ENCODE results near the gene MARCHF11.

MARCHF11 gene

GRCh38 chr5:16028708-16029107 lies 150.9 kb downstream of the MARCHF11 start:
- Histone ChIP-seq H2BK5ac (ENCODE audit: low read depth, low read length, poor library complexity) (no peak overlapping the region), H3K23ac (ENCODE audit: low read length) (no peak overlapping the region), H3K27ac (ENCODE audit: low read depth, low read length) (no peak overlapping the region), H3K18ac (ENCODE audit: low read length) (no peak overlapping the region), H3K79me1 (ENCODE audit: low read length) (peaks cover 3% of the 10 kb centered on the region), H3K79me2 (ENCODE audit: control insufficient read depth, insufficient read depth, low read length, poor library complexity) (no peaks in the 10 kb centered on the region), H2AFZ (ENCODE audit: insufficient read depth, low read length, poor library complexity) (no peak overlapping the region), H3K4ac (ENCODE audit: low read depth, low read length) (no peak overlapping the region), H3K9me3 (ENCODE audit: insufficient read depth, low read depth, low read length) (no peaks in the 10 kb centered on the region), H3K4me3 (ENCODE audit: low read depth, low read length) (no peak overlapping the region), H3K4me1 (ENCODE audit: control insufficient read depth in 1 of 2, insufficient read depth in 2 of 2, low read length in 2 of 2) (peaks cover 3 to 4% of the 10 kb centered on the region in 2 experiments), H2BK120ac (ENCODE audit: insufficient read depth, low read length, poor library complexity) (no peak overlapping the region), H3K4me2 (ENCODE audit: low read length) (no peak overlapping the region), H4K91ac (ENCODE audit: low read depth, low read length) (no peak overlapping the region), H3K14ac (ENCODE audit: low read length) (no peak overlapping the region), H3K36me3 (ENCODE audit: control insufficient read depth in 1 of 2, insufficient read depth in 2 of 2, low read length in 2 of 2) (no peaks in the 10 kb centered on the region), H4K12ac (ENCODE audit: low read depth, low read length) (no peak overlapping the region), H2AK5ac (ENCODE audit: low read length) (no peak overlapping the region), H3K9ac (ENCODE audit: low read length) (no peak overlapping the region), H4K8ac (ENCODE audit: low read depth, low read length) (no peak overlapping the region), H2BK12ac (ENCODE audit: low read length) (no peak overlapping the region), H3K27me3 (ENCODE audit: insufficient read depth, low read length) (no peaks in the 10 kb centered on the region)
- WGBS (ENCODE audit: extremely low coverage, insufficient coverage, insufficient read length) = no CpG with 5 or more reads among the region's 3 CpGs
- DNase-seq = no peak

GRCh38 chr5:16025681-16026080 lies 153.9 kb downstream of the MARCHF11 start:
- H3K4me1 ChIP-seq (ENCODE audit: control insufficient read depth in 1 of 2, insufficient read depth in 2 of 2, low read length in 2 of 2) = peaks cover 3 to 4% of the 10 kb centered on the region in 2 experiments
- no peaks in the 10 kb centered on the region for H3K79me2 ChIP-seq (ENCODE audit: control insufficient read depth, insufficient read depth, low read length, poor library complexity)
- peaks cover 3% of the 10 kb centered on the region for H3K79me1 ChIP-seq (ENCODE audit: low read length)
- no peak for DNase-seq
- no peak overlapping the region for H3K27ac ChIP-seq (ENCODE audit: low read depth, low read length)
- H4K91ac ChIP-seq (ENCODE audit: low read depth, low read length) = no peak overlapping the region
- no peak overlapping the region for H3K23ac ChIP-seq (ENCODE audit: low read length)
- no peak overlapping the region for H2BK12ac ChIP-seq (ENCODE audit: low read length)
- no peak overlapping the region for H2BK120ac ChIP-seq (ENCODE audit: insufficient read depth, low read length, poor library complexity)
- no peak overlapping the region for H2AK5ac ChIP-seq (ENCODE audit: low read length)
- no peak overlapping the region for H3K4ac ChIP-seq (ENCODE audit: low read depth, low read length)
- H4K12ac ChIP-seq (ENCODE audit: low read depth, low read length) = no peak overlapping the region
- no peak overlapping the region for H3K14ac ChIP-seq (ENCODE audit: low read length)
- no peaks in the 10 kb centered on the region for H3K9me3 ChIP-seq (ENCODE audit: insufficient read depth, low read depth, low read length)
- no peak overlapping the region for H3K4me2 ChIP-seq (ENCODE audit: low read length)
- no peak overlapping the region for H4K8ac ChIP-seq (ENCODE audit: low read depth, low read length)
- no peak overlapping the region for H2AFZ ChIP-seq (ENCODE audit: insufficient read depth, low read length, poor library complexity)
- no peaks in the 10 kb centered on the region for H3K27me3 ChIP-seq (ENCODE audit: insufficient read depth, low read length)
- H3K4me3 ChIP-seq (ENCODE audit: low read depth, low read length) = no peak overlapping the region
- H3K36me3 ChIP-seq (ENCODE audit: control insufficient read depth in 1 of 2, insufficient read depth in 2 of 2, low read length in 2 of 2) = no peaks in the 10 kb centered on the region
- no peak overlapping the region for H3K18ac ChIP-seq (ENCODE audit: low read length)
- H3K9ac ChIP-seq (ENCODE audit: low read length) = no peak overlapping the region
- no peak overlapping the region for H2BK5ac ChIP-seq (ENCODE audit: low read depth, low read length, poor library complexity)

GRCh38 chr5:16018970-16019369 lies 160.6 kb downstream of the MARCHF11 start:
- H2BK120ac ChIP-seq (ENCODE audit: insufficient read depth, low read length, poor library complexity) = no peak overlapping the region
- no peak overlapping the region for H3K14ac ChIP-seq (ENCODE audit: low read length)
- H3K4ac ChIP-seq (ENCODE audit: low read depth, low read length) = no peak overlapping the region
- H3K27me3 ChIP-seq (ENCODE audit: insufficient read depth, low read length) = no peaks in the 10 kb centered on the region
- H3K27ac ChIP-seq (ENCODE audit: low read depth, low read length) = no peak overlapping the region
- no peak overlapping the region for H2BK12ac ChIP-seq (ENCODE audit: low read length)
- no peak for DNase-seq
- H4K8ac ChIP-seq (ENCODE audit: low read depth, low read length) = no peak overlapping the region
- H3K23ac ChIP-seq (ENCODE audit: low read length) = no peak overlapping the region
- no peak overlapping the region for H4K91ac ChIP-seq (ENCODE audit: low read depth, low read length)
- no CpG with 5 or more reads among the region's 3 CpGs for WGBS (ENCODE audit: extremely low coverage, insufficient coverage, insufficient read length)
- H3K36me3 ChIP-seq (ENCODE audit: control insufficient read depth in 1 of 2, insufficient read depth in 2 of 2, low read length in 2 of 2) = no peaks in the 10 kb centered on the region
- no peak overlapping the region for H2AFZ ChIP-seq (ENCODE audit: insufficient read depth, low read length, poor library complexity)
- no peak overlapping the region for H4K12ac ChIP-seq (ENCODE audit: low read depth, low read length)
- no peaks in the 10 kb centered on the region for H3K9me3 ChIP-seq (ENCODE audit: insufficient read depth, low read depth, low read length)
- no peak overlapping the region for H2AK5ac ChIP-seq (ENCODE audit: low read length)
- H3K4me1 ChIP-seq (ENCODE audit: control insufficient read depth in 1 of 2, insufficient read depth in 2 of 2, low read length in 2 of 2) = no peaks in the 10 kb centered on the region
- no peaks in the 10 kb centered on the region for H3K79me1 ChIP-seq (ENCODE audit: low read length)
- H3K4me3 ChIP-seq (ENCODE audit: low read depth, low read length) = no peak overlapping the region
- H2BK5ac ChIP-seq (ENCODE audit: low read depth, low read length, poor library complexity) = no peak overlapping the region
- no peak overlapping the region for H3K4me2 ChIP-seq (ENCODE audit: low read length)
- H3K18ac ChIP-seq (ENCODE audit: low read length) = no peak overlapping the region
- no peaks in the 10 kb centered on the region for H3K79me2 ChIP-seq (ENCODE audit: control insufficient read depth, insufficient read depth, low read length, poor library complexity)
- H3K9ac ChIP-seq (ENCODE audit: low read length) = no peak overlapping the region

GRCh38 chr5:16017720-16018119 lies 161.9 kb downstream of the MARCHF11 start:
- Histone ChIP-seq H3K4me1 (ENCODE audit: control insufficient read depth in 1 of 2, insufficient read depth in 2 of 2, low read length in 2 of 2) (no peaks in the 10 kb centered on the region), H3K18ac (ENCODE audit: low read length) (no peak overlapping the region), H2BK120ac (ENCODE audit: insufficient read depth, low read length, poor library complexity) (no peak overlapping the region), H3K27ac (ENCODE audit: low read depth, low read length) (no peak overlapping the region), H4K8ac (ENCODE audit: low read depth, low read length) (no peak overlapping the region), H3K4me2 (ENCODE audit: low read length) (no peak overlapping the region), H3K14ac (ENCODE audit: low read length) (no peak overlapping the region), H2BK12ac (ENCODE audit: low read length) (no peak overlapping the region), H3K36me3 (ENCODE audit: control insufficient read depth in 1 of 2, insufficient read depth in 2 of 2, low read length in 2 of 2) (no peaks in the 10 kb centered on the region), H4K12ac (ENCODE audit: low read depth, low read length) (no peak overlapping the region), H3K9ac (ENCODE audit: low read length) (no peak overlapping the region), H3K79me2 (ENCODE audit: control insufficient read depth, insufficient read depth, low read length, poor library complexity) (no peaks in the 10 kb centered on the region), H3K23ac (ENCODE audit: low read length) (no peak overlapping the region), H2BK5ac (ENCODE audit: low read depth, low read length, poor library complexity) (no peak overlapping the region), H3K9me3 (ENCODE audit: insufficient read depth, low read depth, low read length) (no peaks in the 10 kb centered on the region), H3K27me3 (ENCODE audit: insufficient read depth, low read length) (no peaks in the 10 kb centered on the region), H4K91ac (ENCODE audit: low read depth, low read length) (no peak overlapping the region), H2AK5ac (ENCODE audit: low read length) (no peak overlapping the region), H2AFZ (ENCODE audit: insufficient read depth, low read length, poor library complexity) (no peak overlapping the region), H3K79me1 (ENCODE audit: low read length) (no peaks in the 10 kb centered on the region), H3K4ac (ENCODE audit: low read depth, low read length) (no peak overlapping the region), H3K4me3 (ENCODE audit: low read depth, low read length) (no peak overlapping the region)
- no CpG with 5 or more reads among the region's 2 CpGs for WGBS (ENCODE audit: extremely low coverage, insufficient coverage, insufficient read length)
- DNase-seq = no peak
